ENCODE results near the gene RPS6KA3. TPM values are rescaled to one million over a fixed set of nuclear protein-coding genes. Genes with fewer than 3 reads are reported as not detected.

RPS6KA3 gene
- total and polyA plus RNA-seq, 2 of the 8 experiments (the other 6 are each of a cell fraction or from before 2014, with no cell fraction given) = 7.1 to 13.0 TPM

GRCh38 chrX:20311505-20311904, 44.8 kb upstream of the RPS6KA3 start:
- H2BK15ac ChIP-seq (ENCODE audit: low read length) = no peak overlapping the region
- DNase-seq (ENCODE audit: low read depth in 1 of 2, low spot score in 2 of 2) (no peak), FAIRE-seq (no peak)
- H3K9me3 ChIP-seq (ENCODE audit: insufficient read depth in 2 of 2, low read depth in 1 of 2, low read length in 1 of 2) = no peaks in the 10 kb centered on the region
- ChIA-PET CTCF (ENCODE audit: partially characterized antibody) (interaction anchor here (1.0 kb wide), 1 partner anchor 12 kb away, joined by 5 read pairs; no protein-coding TSS in a partner anchor), POLR2A (ENCODE audit: partially characterized antibody) (no interaction called here)
- 74% methylated on average over 2 of the region's 2 CpGs; no CpG with 5 or more reads in 1 of the 2 experiments for WGBS, 2 experiments (ENCODE audit: extremely low coverage in 1 of 2, insufficient coverage in 1 of 2, insufficient read length in 1 of 2, insufficient replicate concordance in 2 of 2, low coverage in 1 of 2, low lambda C conversion rate in 2 of 2, missing lambda C conversion rate in 1 of 2)
- H3K4ac ChIP-seq (replicated peaks; ENCODE audit: insufficient read length, low read depth, low read length) = no peak overlapping the region
- no peaks in the 10 kb centered on the region for H3K27me3 ChIP-seq (replicated peaks in 1 of 4; ENCODE audit: control insufficient read depth in 3 of 4, extremely low read depth in 1 of 4, insufficient read depth in 3 of 4, low read length in 3 of 4)
- no peak overlapping the region for H2BK120ac ChIP-seq (replicated peaks; ENCODE audit: low read depth, low read length)
- H2BK5ac ChIP-seq (ENCODE audit: low read depth, low read length) = no peak overlapping the region
- no peak overlapping the region for H3K4me2 ChIP-seq (ENCODE audit: insufficient read depth in 1 of 2, low read depth in 2 of 2, low read length in 2 of 2)
- no peak overlapping the region for H4K91ac ChIP-seq (replicated peaks; ENCODE audit: insufficient read length, low read length)
- H2BK20ac ChIP-seq (ENCODE audit: low read length) = no peak overlapping the region
- H3K9ac ChIP-seq (replicated peaks in 1 of 4; ENCODE audit: extremely low read depth in 1 of 4, low read depth in 3 of 4, low read length in 3 of 4) = no peak overlapping the region
- no peaks in the 10 kb centered on the region for H4K20me1 ChIP-seq (replicated peaks in 1 of 2; ENCODE audit: control insufficient read depth in 1 of 2, insufficient read depth in 2 of 2, low read length in 2 of 2)
- H2AFZ ChIP-seq (ENCODE audit: low read length) = no peak overlapping the region
- H2BK12ac ChIP-seq (ENCODE audit: low read depth, low read length) = no peak overlapping the region
- H3K18ac ChIP-seq (ENCODE audit: extremely low read depth, low read length) = no peak overlapping the region
- H2AK5ac ChIP-seq (ENCODE audit: low read depth, low read length) = no peak overlapping the region
- H4K8ac ChIP-seq (ENCODE audit: extremely low read depth, insufficient read depth, low read length) = no peak overlapping the region
- H3K4me1 ChIP-seq (replicated peaks in 1 of 4; ENCODE audit: control insufficient read depth in 3 of 4, insufficient read depth in 4 of 4, low read length in 3 of 4) = no peaks in the 10 kb centered on the region
- no peak overlapping the region for H3K27ac ChIP-seq (ENCODE audit: low read depth, low read length)
- H3K23ac ChIP-seq (ENCODE audit: insufficient read length) = no peak overlapping the region
- no peak overlapping the region for H3K14ac ChIP-seq (ENCODE audit: insufficient read length)
- H3K79me2 ChIP-seq (ENCODE audit: control insufficient read depth in 1 of 2, insufficient read depth in 2 of 2, low read length in 2 of 2) = no peaks in the 10 kb centered on the region
- H3K23me2 ChIP-seq (ENCODE audit: low read depth, low read length) = no peaks in the 10 kb centered on the region
- H4K5ac ChIP-seq (ENCODE audit: insufficient read length, low read depth, low read length) = no peak overlapping the region
- no peak overlapping the region for H3K4me3 ChIP-seq (ENCODE audit: extremely low read depth in 1 of 4, insufficient read depth in 2 of 4, low read depth in 3 of 4, low read length in 4 of 4)
- H3K36me3 ChIP-seq (ENCODE audit: control insufficient read depth in 2 of 4, insufficient read depth in 4 of 4, low read length in 3 of 4) = no peaks in the 10 kb centered on the region
- H3K79me1 ChIP-seq (ENCODE audit: low read depth, low read length) = no peaks in the 10 kb centered on the region
- H3K56ac ChIP-seq (replicated peaks; ENCODE audit: insufficient read length, low read depth, low read length) = no peak overlapping the region
- TF ChIP-seq HDAC6 (IDR thresholded peaks at IDR 0.05; ENCODE audit: low read depth, low read length) (no peak), EP300 (IDR thresholded peaks at IDR 0.05; ENCODE audit: borderline replicate concordance in 1 of 2, low read depth in 2 of 2, low read length in 2 of 2) (no peak), ASH2L (IDR thresholded peaks at IDR 0.05; ENCODE audit: low read length) (no peak), TBP (IDR thresholded peaks at IDR 0.05; ENCODE audit: low read depth, low read length) (no peak), MAX (IDR thresholded peaks at IDR 0.05) (no peak), EZH2 (IDR thresholded peaks at IDR 0.05; ENCODE audit: low read depth, low read length, severe bottlenecking) (no peak)
